ENCODE measurements around the gene CCND1.

Gene CCND1

GRCh38 chr11:69630424-69630823 is 10.5 kb upstream of the CCND1 start:
- no peaks in the 10 kb centered on the region for H3K36me3 ChIP-seq
- intact Hi-C loops (cut with DNase I; ENCODE audit: low total_unique reads) = no loop called here

GRCh38 chr11:69632900-69633299 is 8.1 kb upstream of the CCND1 start:
- intact Hi-C loops (cut with DNase I; ENCODE audit: low total_unique reads) = no loop called here
- TF ChIP-seq, protein P1, sequence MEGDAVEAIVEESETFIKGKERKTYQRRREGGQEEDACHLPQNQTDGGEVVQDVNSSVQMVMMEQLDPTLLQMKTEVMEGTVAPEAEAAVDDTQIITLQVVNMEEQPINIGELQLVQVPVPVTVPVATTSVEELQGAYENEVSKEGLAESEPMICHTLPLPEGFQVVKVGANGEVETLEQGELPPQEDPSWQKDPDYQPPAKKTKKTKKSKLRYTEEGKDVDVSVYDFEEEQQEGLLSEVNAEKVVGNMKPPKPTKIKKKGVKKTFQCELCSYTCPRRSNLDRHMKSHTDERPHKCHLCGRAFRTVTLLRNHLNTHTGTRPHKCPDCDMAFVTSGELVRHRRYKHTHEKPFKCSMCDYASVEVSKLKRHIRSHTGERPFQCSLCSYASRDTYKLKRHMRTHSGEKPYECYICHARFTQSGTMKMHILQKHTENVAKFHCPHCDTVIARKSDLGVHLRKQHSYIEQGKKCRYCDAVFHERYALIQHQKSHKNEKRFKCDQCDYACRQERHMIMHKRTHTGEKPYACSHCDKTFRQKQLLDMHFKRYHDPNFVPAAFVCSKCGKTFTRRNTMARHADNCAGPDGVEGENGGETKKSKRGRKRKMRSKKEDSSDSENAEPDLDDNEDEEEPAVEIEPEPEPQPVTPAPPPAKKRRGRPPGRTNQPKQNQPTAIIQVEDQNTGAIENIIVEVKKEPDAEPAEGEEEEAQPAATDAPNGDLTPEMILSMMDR (IDR thresholded peaks at IDR 0.05) = no peak
- DNase-seq = no peak
- Histone ChIP-seq H3K4me1 (peaks cover 3 to 24% (median 20%) of the 10 kb centered on the region in 4 donors), H3K27ac (no peak overlapping the region), H3K36me3 (no peaks in the 10 kb centered on the region), H3K4me3 (no peak overlapping the region), H3K9me3 (no peaks in the 10 kb centered on the region), H3K27me3 (no peaks in the 10 kb centered on the region)

More at GRCh38 chr11:69630424-69630823, 10.5 kb upstream of the CCND1 start:
- Histone ChIP-seq H3K4me3 (no peak overlapping the region), H3K4me1 (no peaks in the 10 kb centered on the region), H3K27ac (no peak overlapping the region), H3K9me3 (no peaks in the 10 kb centered on the region), H3K27me3 (peaks cover 0 to 2% of the 10 kb centered on the region in 2 donors)
- TF ChIP-seq, protein P1 (IDR thresholded peaks at IDR 0.05) = no peak
- no peak for DNase-seq

DNA sequence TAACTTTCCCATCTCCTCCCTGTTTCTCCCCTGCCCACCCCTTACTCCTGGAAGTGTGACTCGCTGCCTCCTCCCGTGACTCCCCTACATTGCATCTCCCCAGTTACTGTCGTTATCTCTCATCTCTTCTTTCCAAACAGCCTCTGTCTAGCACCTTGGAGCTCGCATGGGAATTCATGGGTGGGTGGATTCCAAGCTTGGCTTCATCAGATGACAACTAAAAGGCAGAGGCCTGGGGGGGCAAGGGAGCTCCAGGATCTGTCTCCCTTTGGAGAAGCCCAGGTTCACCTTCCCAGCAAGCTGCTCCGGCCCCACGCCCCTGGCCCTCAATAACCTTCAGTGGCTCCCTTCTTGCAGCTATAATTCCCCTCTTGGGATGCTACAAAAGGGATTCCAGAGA is 6.9 kb upstream of the CCND1 start:
- Histone ChIP-seq H3K27ac (no peak overlapping the region), H3K27me3 (no peaks in the 10 kb centered on the region)
- intact Hi-C loops (cut with DNase I; ENCODE audit: low total_unique reads) = no loop called here

DNA sequence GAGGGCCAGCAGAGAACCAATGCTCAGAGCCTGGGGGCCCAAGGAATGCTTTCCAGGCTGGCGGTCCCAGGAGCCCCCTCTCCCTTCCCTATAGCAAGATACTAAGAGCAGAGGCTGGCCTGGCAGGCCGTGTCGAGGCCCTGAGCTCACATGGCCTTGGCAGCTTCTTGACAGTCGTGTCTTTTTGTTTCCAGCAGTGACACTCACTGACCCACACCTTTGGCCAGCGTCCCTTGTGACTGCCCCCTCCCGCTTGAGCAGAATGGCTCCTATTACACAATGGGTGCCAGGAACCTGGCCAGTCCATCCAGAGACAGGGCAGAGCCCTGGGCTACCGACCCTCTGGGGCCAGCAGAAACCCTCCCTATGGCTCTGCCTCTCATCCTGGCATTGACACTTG is 6.4 kb upstream of the CCND1 start:
- Histone ChIP-seq H3K4me3 (no peak overlapping the region), H3K27me3 (no peaks in the 10 kb centered on the region), H3K27ac (no peak overlapping the region), H3K4me1 (peaks cover 7 to 39% (median 33%) of the 10 kb centered on the region in 4 donors), H3K9me3 (no peaks in the 10 kb centered on the region), H3K36me3 (no peaks in the 10 kb centered on the region)
- TF ChIP-seq, protein P1 (IDR thresholded peaks at IDR 0.05) = no peak
- intact Hi-C loops (cut with DNase I; ENCODE audit: low total_unique reads) = no loop called here
- DNase-seq = no peak

More for the DNA sequence above, 6.9 kb upstream of the CCND1 start:
- peaks cover 7 to 34% (median 28%) of the 10 kb centered on the region in 4 donors for H3K4me1 ChIP-seq
- no peak overlapping the region for H3K4me3 ChIP-seq
- no peaks in the 10 kb centered on the region for H3K9me3 ChIP-seq
- H3K36me3 ChIP-seq = no peaks in the 10 kb centered on the region
- DNase-seq = no peak
- TF ChIP-seq, protein P1 (IDR thresholded peaks at IDR 0.05) = no peak

DNA sequence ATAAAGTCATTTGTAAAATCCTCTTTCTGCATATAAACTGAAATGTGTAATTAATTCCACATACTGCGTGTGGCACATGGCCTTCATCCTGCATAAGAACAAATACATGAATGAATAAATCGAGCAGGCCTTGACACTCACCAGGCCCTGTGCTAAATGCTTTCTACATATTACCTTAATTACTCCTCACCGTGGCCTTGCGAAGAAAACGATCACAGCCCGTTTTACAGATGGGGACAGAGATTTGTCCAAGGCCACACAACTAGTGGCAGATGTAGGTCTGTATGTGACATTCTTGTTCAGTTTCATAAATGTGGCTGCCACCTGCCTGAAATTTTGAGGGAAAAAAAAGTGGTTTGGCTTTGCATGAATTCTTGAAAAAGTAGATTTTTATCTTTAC is 5.8 kb upstream of the CCND1 start:
- H3K36me3 ChIP-seq = no peaks in the 10 kb centered on the region
- H3K4me3 ChIP-seq = no peak overlapping the region
- peaks cover 7 to 45% (median 38%) of the 10 kb centered on the region in 4 donors for H3K4me1 ChIP-seq
- H3K9me3 ChIP-seq = no peaks in the 10 kb centered on the region
- no peak overlapping the region for H3K27ac ChIP-seq
- DNase-seq = no peak
- intact Hi-C loops (cut with DNase I; ENCODE audit: low total_unique reads) = no loop called here
- TF ChIP-seq, protein P1 (IDR thresholded peaks at IDR 0.05) = no peak
- H3K27me3 ChIP-seq = no peaks in the 10 kb centered on the region
